ENCODE measurements around the gene UTP18. TPM values are rescaled to one million over a fixed set of nuclear protein-coding genes. Genes with fewer than 3 reads are reported as not detected.

The UTP18 gene
- total and polyA plus RNA-seq, 2 donors (not counting 1 experiment from before 2014, with no cell fraction given), result 27.9 to 29.2 TPM

DNA sequence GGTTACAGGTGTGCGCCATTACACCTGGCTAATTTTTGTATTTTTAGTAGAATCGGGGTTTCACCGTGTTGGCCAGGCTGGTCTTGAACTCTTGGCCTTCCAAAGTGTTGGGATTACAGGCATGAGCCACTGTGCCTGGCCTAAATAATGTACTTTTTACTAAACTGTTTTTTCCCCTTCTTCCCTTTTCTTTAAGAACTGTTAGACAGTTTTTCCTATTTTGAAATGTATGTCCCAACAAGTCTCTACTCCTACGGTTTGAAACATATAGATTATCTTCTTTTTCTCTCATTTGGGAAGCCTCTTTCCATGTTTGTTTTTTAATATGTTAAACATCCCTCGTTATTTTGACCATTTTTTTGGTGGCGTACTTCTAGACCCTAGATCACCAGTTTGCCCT lies 9.6 kb downstream of the UTP18 start:
- H3K36me3 ChIP-seq (ENCODE audit: control insufficient read depth, insufficient read depth, low read length), result peaks cover 2% of the 10 kb centered on the region
- peaks cover 4% of the 10 kb centered on the region for H3K79me2 ChIP-seq (ENCODE audit: control insufficient read depth, insufficient read depth, low read length)
- no peak overlapping the region for H2AFZ ChIP-seq (ENCODE audit: low read length)

GRCh38 chr17:51270636-51271035 lies 10.3 kb downstream of the UTP18 start:
- no peak overlapping the region for H3K27ac ChIP-seq (ENCODE audit: insufficient read depth, low read length)
- peaks cover 3% of the 10 kb centered on the region for H3K4me1 ChIP-seq (ENCODE audit: control insufficient read depth, extremely low read depth, insufficient read depth, low read length)
- no peaks in the 10 kb centered on the region for H4K20me1 ChIP-seq (ENCODE audit: control insufficient read depth, extremely low read depth, insufficient read depth, low read length)
- H3K4me3 ChIP-seq (replicated peaks in 1 of 4; ENCODE audit: control extremely low read depth in 1 of 4, insufficient read depth in 1 of 4, low read depth in 3 of 4, low read length in 4 of 4), result no peak overlapping the region
- H3K27me3 ChIP-seq (ENCODE audit: control insufficient read depth, insufficient read depth, low read length), result no peaks in the 10 kb centered on the region
- no peak overlapping the region for H3K9ac ChIP-seq (ENCODE audit: insufficient read depth, low read length)
- no peak overlapping the region for H3K4me2 ChIP-seq (ENCODE audit: extremely low read depth, insufficient read depth, low read length)
- peaks cover 2% of the 10 kb centered on the region for H3K36me3 ChIP-seq (ENCODE audit: control insufficient read depth, insufficient read depth, low read length)
- no peaks in the 10 kb centered on the region for H3K9me3 ChIP-seq (ENCODE audit: control insufficient read depth, insufficient read depth, low read depth, low read length)
- H3K79me2 ChIP-seq (ENCODE audit: control insufficient read depth, insufficient read depth, low read length), result peaks cover 4% of the 10 kb centered on the region
- H2AFZ ChIP-seq (ENCODE audit: low read length), result no peak overlapping the region
- DNase-seq (ENCODE audit: low read depth in 2 of 2), result no peak
- TF ChIP-seq EZH2 (IDR thresholded peaks at IDR 0.05; ENCODE audit: low read length, missing control alignments), result no peak
- TF ChIP-seq, protein P1, sequence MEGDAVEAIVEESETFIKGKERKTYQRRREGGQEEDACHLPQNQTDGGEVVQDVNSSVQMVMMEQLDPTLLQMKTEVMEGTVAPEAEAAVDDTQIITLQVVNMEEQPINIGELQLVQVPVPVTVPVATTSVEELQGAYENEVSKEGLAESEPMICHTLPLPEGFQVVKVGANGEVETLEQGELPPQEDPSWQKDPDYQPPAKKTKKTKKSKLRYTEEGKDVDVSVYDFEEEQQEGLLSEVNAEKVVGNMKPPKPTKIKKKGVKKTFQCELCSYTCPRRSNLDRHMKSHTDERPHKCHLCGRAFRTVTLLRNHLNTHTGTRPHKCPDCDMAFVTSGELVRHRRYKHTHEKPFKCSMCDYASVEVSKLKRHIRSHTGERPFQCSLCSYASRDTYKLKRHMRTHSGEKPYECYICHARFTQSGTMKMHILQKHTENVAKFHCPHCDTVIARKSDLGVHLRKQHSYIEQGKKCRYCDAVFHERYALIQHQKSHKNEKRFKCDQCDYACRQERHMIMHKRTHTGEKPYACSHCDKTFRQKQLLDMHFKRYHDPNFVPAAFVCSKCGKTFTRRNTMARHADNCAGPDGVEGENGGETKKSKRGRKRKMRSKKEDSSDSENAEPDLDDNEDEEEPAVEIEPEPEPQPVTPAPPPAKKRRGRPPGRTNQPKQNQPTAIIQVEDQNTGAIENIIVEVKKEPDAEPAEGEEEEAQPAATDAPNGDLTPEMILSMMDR (conservative IDR thresholded peaks at IDR 0.05 in 1 of 2, IDR thresholded peaks at IDR 0.05 in 1 of 2; ENCODE audit: low read depth in 1 of 2, low read length in 2 of 2), result no peak

More for the DNA sequence above, 9.6 kb downstream of the UTP18 start:
- TF ChIP-seq EZH2 (IDR thresholded peaks at IDR 0.05; ENCODE audit: low read length, missing control alignments), result no peak
- TF ChIP-seq, protein P1 (conservative IDR thresholded peaks at IDR 0.05 in 1 of 2, IDR thresholded peaks at IDR 0.05 in 1 of 2; ENCODE audit: low read depth in 1 of 2, low read length in 2 of 2), result no peak
- Histone ChIP-seq H3K4me3 (replicated peaks in 1 of 4; ENCODE audit: control extremely low read depth in 1 of 4, insufficient read depth in 1 of 4, low read depth in 3 of 4, low read length in 4 of 4) (no peak overlapping the region), H4K20me1 (ENCODE audit: control insufficient read depth, extremely low read depth, insufficient read depth, low read length) (no peaks in the 10 kb centered on the region), H3K4me1 (ENCODE audit: control insufficient read depth, extremely low read depth, insufficient read depth, low read length) (peaks cover 3% of the 10 kb centered on the region), H3K4me2 (ENCODE audit: extremely low read depth, insufficient read depth, low read length) (no peak overlapping the region), H3K27ac (ENCODE audit: insufficient read depth, low read length) (no peak overlapping the region), H3K9me3 (ENCODE audit: control insufficient read depth, insufficient read depth, low read depth, low read length) (no peaks in the 10 kb centered on the region), H3K27me3 (ENCODE audit: control insufficient read depth, insufficient read depth, low read length) (no peaks in the 10 kb centered on the region), H3K9ac (ENCODE audit: insufficient read depth, low read length) (no peak overlapping the region)
- no peak for DNase-seq (ENCODE audit: low read depth in 2 of 2)

GRCh38 chr17:51272812-51273211 lies 12.5 kb downstream of the UTP18 start:
- no peak overlapping the region for H2AFZ ChIP-seq (ENCODE audit: low read length)
- DNase-seq (ENCODE audit: low read depth in 2 of 2), result no peak
- no peak overlapping the region for H3K4me3 ChIP-seq (replicated peaks in 1 of 4; ENCODE audit: control extremely low read depth in 1 of 4, insufficient read depth in 1 of 4, low read depth in 3 of 4, low read length in 4 of 4)
- no peak overlapping the region for H3K4me2 ChIP-seq (ENCODE audit: extremely low read depth, insufficient read depth, low read length)
- H3K27ac ChIP-seq (ENCODE audit: insufficient read depth, low read length), result no peak overlapping the region
- H3K9me3 ChIP-seq (ENCODE audit: control insufficient read depth, insufficient read depth, low read depth, low read length), result no peaks in the 10 kb centered on the region
- H3K79me2 ChIP-seq (ENCODE audit: control insufficient read depth, insufficient read depth, low read length), result peaks cover 4% of the 10 kb centered on the region
- H3K27me3 ChIP-seq (ENCODE audit: control insufficient read depth, insufficient read depth, low read length), result no peaks in the 10 kb centered on the region
- peaks cover 8% of the 10 kb centered on the region for H3K4me1 ChIP-seq (ENCODE audit: control insufficient read depth, extremely low read depth, insufficient read depth, low read length)
- no peaks in the 10 kb centered on the region for H4K20me1 ChIP-seq (ENCODE audit: control insufficient read depth, extremely low read depth, insufficient read depth, low read length)
- TF ChIP-seq, protein P1 (conservative IDR thresholded peaks at IDR 0.05 in 1 of 2, IDR thresholded peaks at IDR 0.05 in 1 of 2; ENCODE audit: low read depth in 1 of 2, low read length in 2 of 2), result no peak
- no peak for TF ChIP-seq EZH2 (IDR thresholded peaks at IDR 0.05; ENCODE audit: low read length, missing control alignments)
- H3K9ac ChIP-seq (ENCODE audit: insufficient read depth, low read length), result no peak overlapping the region
- H3K36me3 ChIP-seq (ENCODE audit: control insufficient read depth, insufficient read depth, low read length), result peaks cover 10% of the 10 kb centered on the region
